GM23248 (cell line): Measurements from ENCODE around the gene CA4.

Experiments
- EZH2 ChIP-seq: fragments of 200-600 bp; sonication (generic); IDR thresholded peaks from 2 replicates; pipeline ENCODE4 v1.6.1; 2018; ENCODE audit warnings: antibody characterized with exemption, mild to moderate bottlenecking; ENCODE audit not compliant: insufficient read depth, poor library complexity, severe bottlenecking
- EZH2phosphoT487 ChIP-seq: fragments of 200-600 bp; sonication (generic); IDR thresholded peaks from 2 replicates; pipeline ENCODE4 v1.6.1; 2018; ENCODE audit warnings: antibody characterized with exemption, moderate library complexity, mild to moderate bottlenecking, low read depth; ENCODE audit not compliant: insufficient read depth

- TF ChIP-seq EZH2: no peak
- TF ChIP-seq EZH2phosphoT487: no peak
These were observed 14.9 kb downstream of the CA4 start for GRCh38 chr17:60164697-60165096.
